Neural cell (in vitro differentiated cells): ENCODE results near the gene C2CD3. TPM values are rescaled to one million over a fixed set of nuclear protein-coding genes. Genes with fewer than 3 reads are reported as not detected.

ENCODE experiments used
- H2AFZ ChIP-seq: fragments of 200-600, 300-800 bp; sonication (generic), shearing (Covaris generic); 2 replicates; pipeline ENCODE4 v1.6.0; 2014; ENCODE audit warnings: low read depth, mild to moderate bottlenecking, antibody characterized with exemption, low read length, moderate library complexity
- H3F3A ChIP-seq: fragments of 200-600 bp; shearing (Covaris generic); 2 replicates; pipeline ENCODE4 v1.6.1; 2016; ENCODE audit warnings: mild to moderate bottlenecking, moderate library complexity, mixed read lengths, antibody characterized with exemption, low read length; ENCODE audit not compliant: insufficient read depth, poor library complexity, severe bottlenecking
- H3K27ac ChIP-seq: fragments of 200-600, 300-800 bp; sonication (generic), shearing (Covaris generic); 2 replicates; pipeline ENCODE4 v1.5.1; 2014; ENCODE audit warnings: mild to moderate bottlenecking, low read length, moderate library complexity
- H3K27me3 ChIP-seq: fragments of 300-800, 200-600 bp; sonication (generic), shearing (Covaris generic); 2 replicates; pipeline ENCODE4 v1.6.0; 2014; ENCODE audit warnings: mild to moderate bottlenecking, low read depth, low read length, moderate library complexity; ENCODE audit not compliant: insufficient read depth
- H3K36me3 ChIP-seq: fragments of 300-800, 200-600 bp; sonication (generic), shearing (Covaris generic); 2 replicates; pipeline ENCODE4 v1.5.1; 2014; ENCODE audit warnings: mild to moderate bottlenecking, antibody characterized with exemption, low read length, moderate library complexity; ENCODE audit not compliant: insufficient read depth
- H3K4me2 ChIP-seq: fragments of 300-800, 200-600 bp; sonication (generic), shearing (Covaris generic); 2 replicates; pipeline ENCODE4 v1.6.0; 2014; ENCODE audit warnings: mild to moderate bottlenecking, low read length
- H3K4me3 ChIP-seq: fragments of 300-800, 200-600 bp; sonication (generic), shearing (Covaris generic); 2 replicates; pipeline ENCODE4 v1.5.1; 2014; ENCODE audit warnings: mild to moderate bottlenecking, low read length, moderate library complexity
- H3K79me2 ChIP-seq: fragments of 200-600 bp; shearing (Covaris generic); replicated peaks from 2 replicates; pipeline ENCODE4 v1.6.0; 2014; ENCODE audit warnings: mild to moderate bottlenecking, low read length, moderate library complexity; ENCODE audit not compliant: insufficient read depth
- H3K9ac ChIP-seq: fragments of 300-800, 200-600 bp; sonication (generic), shearing (Covaris generic); 2 replicates; pipeline ENCODE4 v1.6.1; 2016; ENCODE audit warnings: mild to moderate bottlenecking, low read length, mixed read lengths
- H3K9me2 ChIP-seq: fragments of 200-600 bp; shearing (Covaris generic); 2 replicates; pipeline ENCODE4 v1.6.1; 2016; ENCODE audit warnings: mild to moderate bottlenecking, low read length, mixed read lengths; ENCODE audit not compliant: insufficient read depth
- H3K9me3 ChIP-seq: fragments of 200-600, 300-800 bp; sonication (generic), shearing (Covaris generic); 2 replicates; pipeline ENCODE4 v1.6.1; 2016; ENCODE audit warnings: mild to moderate bottlenecking, mixed run types, low read length, moderate library complexity, mixed read lengths
- H4K20me1 ChIP-seq: fragments of 200-600 bp; shearing (Covaris generic); 2 replicates; pipeline ENCODE4 v1.6.1; 2016; ENCODE audit warnings: mild to moderate bottlenecking, mixed run types; ENCODE audit not compliant: insufficient read depth
- CTCF ChIP-seq: fragments of 450-650 bp; IDR thresholded peaks from 2 replicates; pipeline ENCODE4 v1.5.1; 2014; ENCODE audit warnings: antibody characterized with exemption, mild to moderate bottlenecking, moderate library complexity; ENCODE audit not compliant: poor library complexity, severe bottlenecking
- EP300 ChIP-seq: fragments of 450-650 bp; conservative IDR thresholded peaks from 2 replicates; pipeline ENCODE4 v1.6.1; 2014; ENCODE audit warnings: antibody characterized with exemption, mild to moderate bottlenecking, moderate library complexity; ENCODE audit not compliant: poor library complexity, severe bottlenecking
- EZH2 ChIP-seq: fragments of 200-600, 300-800 bp; shearing (Covaris generic), sonication (generic); IDR thresholded peaks from 2 replicates; pipeline ENCODE4 v1.6.1; 2014; ENCODE audit warnings: antibody characterized with exemption, low read length, borderline replicate concordance, mild to moderate bottlenecking; ENCODE audit not compliant: insufficient read depth, poor library complexity, severe bottlenecking
- MXI1 ChIP-seq: fragments of 450-650 bp; conservative IDR thresholded peaks from 2 replicates; pipeline ENCODE4 v1.6.1; 2014; ENCODE audit warnings: antibody characterized with exemption, mild to moderate bottlenecking; ENCODE audit not compliant: poor library complexity, severe bottlenecking
- POLR2AphosphoS5 ChIP-seq: IDR thresholded peaks from 2 replicates; pipeline ENCODE4 v1.6.1; 2012
- RAD21 ChIP-seq: fragments of 450-650 bp; conservative IDR thresholded peaks from 2 replicates; pipeline ENCODE4 v1.6.1; 2014; ENCODE audit warnings: antibody characterized with exemption, mild to moderate bottlenecking, moderate library complexity
- SMC3 ChIP-seq: fragments of 450-650 bp; conservative IDR thresholded peaks from 2 replicates; pipeline ENCODE4 v1.6.1; 2014; ENCODE audit warnings: antibody characterized with exemption, mild to moderate bottlenecking, moderate library complexity; ENCODE audit not compliant: poor library complexity
- TAF1 ChIP-seq: IDR thresholded peaks from 2 replicates; pipeline ENCODE4 v1.6.1; 2012; ENCODE audit warnings: low read depth
- polyA plus RNA-seq: library from polyadenylated mRNA; depleted of rRNA; stranded (reverse); fragments of >200 nt; gene quantifications from 2 replicates; pipeline ENCODE4 v1.2.3, GENCODE V29; 2014
- TF ChIP-seq, protein P1 (sequence below): IDR thresholded peaks from 2 replicates; pipeline ENCODE4 v1.6.1; 2012; ENCODE audit warnings: borderline replicate concordance

Gene C2CD3
- polyA plus RNA-seq, 1 donor from 2014 or later: 13.2 TPM

DNA sequence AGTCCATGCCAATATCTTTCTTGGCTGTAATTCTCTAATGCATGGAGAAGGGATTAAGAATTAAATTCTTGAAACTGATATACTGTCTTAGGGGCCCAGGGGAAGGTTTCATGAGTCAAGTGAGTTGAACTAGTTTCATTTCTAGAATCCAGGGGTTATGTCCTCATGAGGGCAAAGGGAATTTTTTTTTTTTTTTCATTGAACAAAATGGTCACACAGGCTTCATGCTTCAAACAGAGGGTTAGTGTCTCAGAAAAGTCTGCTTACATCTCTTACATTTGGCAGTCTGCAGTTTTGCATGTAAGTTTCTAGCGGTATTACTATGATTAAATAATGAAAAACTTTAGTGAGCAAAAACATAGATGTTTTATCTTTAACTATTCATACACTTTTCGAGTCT lies 33.2 kb upstream of the C2CD3 start:
- no peaks in the 10 kb centered on the region for H3K9me3 ChIP-seq
- H3K9ac ChIP-seq: no peak overlapping the region
- H2AFZ ChIP-seq: no peak overlapping the region
- H3K27me3 ChIP-seq: no peaks in the 10 kb centered on the region
- no peak overlapping the region for H3K4me2 ChIP-seq
- H3K27ac ChIP-seq: no peak overlapping the region
- H3K9me2 ChIP-seq: no peaks in the 10 kb centered on the region
- H3F3A ChIP-seq: no peaks in the 10 kb centered on the region
- no peaks in the 10 kb centered on the region for H4K20me1 ChIP-seq
- no peaks in the 10 kb centered on the region for H3K79me2 ChIP-seq
- no peaks in the 10 kb centered on the region for H3K36me3 ChIP-seq
- H3K4me3 ChIP-seq: no peak overlapping the region
- TF ChIP-seq EZH2 (no peak), EP300 (no peak), SMC3 (no peak), RAD21 (no peak), MXI1 (no peak), TAF1 (no peak), POLR2AphosphoS5 (no peak), CTCF (no peak)
- TF ChIP-seq, protein P1, sequence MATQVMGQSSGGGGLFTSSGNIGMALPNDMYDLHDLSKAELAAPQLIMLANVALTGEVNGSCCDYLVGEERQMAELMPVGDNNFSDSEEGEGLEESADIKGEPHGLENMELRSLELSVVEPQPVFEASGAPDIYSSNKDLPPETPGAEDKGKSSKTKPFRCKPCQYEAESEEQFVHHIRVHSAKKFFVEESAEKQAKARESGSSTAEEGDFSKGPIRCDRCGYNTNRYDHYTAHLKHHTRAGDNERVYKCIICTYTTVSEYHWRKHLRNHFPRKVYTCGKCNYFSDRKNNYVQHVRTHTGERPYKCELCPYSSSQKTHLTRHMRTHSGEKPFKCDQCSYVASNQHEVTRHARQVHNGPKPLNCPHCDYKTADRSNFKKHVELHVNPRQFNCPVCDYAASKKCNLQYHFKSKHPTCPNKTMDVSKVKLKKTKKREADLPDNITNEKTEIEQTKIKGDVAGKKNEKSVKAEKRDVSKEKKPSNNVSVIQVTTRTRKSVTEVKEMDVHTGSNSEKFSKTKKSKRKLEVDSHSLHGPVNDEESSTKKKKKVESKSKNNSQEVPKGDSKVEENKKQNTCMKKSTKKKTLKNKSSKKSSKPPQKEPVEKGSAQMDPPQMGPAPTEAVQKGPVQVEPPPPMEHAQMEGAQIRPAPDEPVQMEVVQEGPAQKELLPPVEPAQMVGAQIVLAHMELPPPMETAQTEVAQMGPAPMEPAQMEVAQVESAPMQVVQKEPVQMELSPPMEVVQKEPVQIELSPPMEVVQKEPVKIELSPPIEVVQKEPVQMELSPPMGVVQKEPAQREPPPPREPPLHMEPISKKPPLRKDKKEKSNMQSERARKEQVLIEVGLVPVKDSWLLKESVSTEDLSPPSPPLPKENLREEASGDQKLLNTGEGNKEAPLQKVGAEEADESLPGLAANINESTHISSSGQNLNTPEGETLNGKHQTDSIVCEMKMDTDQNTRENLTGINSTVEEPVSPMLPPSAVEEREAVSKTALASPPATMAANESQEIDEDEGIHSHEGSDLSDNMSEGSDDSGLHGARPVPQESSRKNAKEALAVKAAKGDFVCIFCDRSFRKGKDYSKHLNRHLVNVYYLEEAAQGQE: no peak

DNA sequence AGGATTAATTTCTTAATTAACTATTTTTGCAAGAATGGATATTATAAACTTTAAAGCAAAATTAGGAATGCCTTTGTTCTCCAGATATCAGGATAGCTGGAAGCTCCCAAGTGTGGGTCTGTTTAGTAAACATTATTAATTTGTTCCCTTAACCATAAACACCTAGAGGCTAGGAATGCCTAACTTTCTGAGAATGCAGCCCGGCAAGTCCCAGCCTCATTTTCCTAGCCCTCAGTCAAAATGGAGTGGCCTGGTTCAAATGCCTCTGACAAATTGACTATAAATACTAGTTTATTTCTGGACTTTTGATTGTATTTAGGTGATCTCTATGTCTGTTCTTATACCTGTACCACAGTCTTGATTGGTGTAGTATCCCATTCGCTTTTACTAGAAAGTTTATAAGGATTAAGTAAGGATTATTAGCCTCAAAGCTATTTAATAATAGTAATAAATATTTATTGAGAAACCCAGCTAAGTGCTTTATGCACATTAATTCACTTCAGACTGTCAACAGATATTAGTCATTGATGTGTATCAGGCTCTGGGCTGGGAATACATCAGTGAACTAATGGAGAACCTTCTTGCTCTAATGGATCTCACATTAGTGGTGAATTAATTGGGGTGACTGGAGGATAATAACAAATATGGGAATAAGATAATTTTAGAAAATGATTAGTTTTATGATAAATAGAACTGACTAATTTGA lies 26.1 kb upstream of the C2CD3 start:
- Histone ChIP-seq H3K36me3 (peaks cover 5% of the 10 kb centered on the region), H3K9me3 (no peaks in the 10 kb centered on the region), H3K27me3 (no peaks in the 10 kb centered on the region), H3K79me2 (no peaks in the 10 kb centered on the region), H3K4me3 (no peak overlapping the region), H3K9ac (no peak overlapping the region), H3F3A (no peaks in the 10 kb centered on the region), H3K9me2 (no peaks in the 10 kb centered on the region), H3K27ac (no peak overlapping the region), H4K20me1 (no peaks in the 10 kb centered on the region), H3K4me2 (no peak overlapping the region), H2AFZ (no peak overlapping the region)
- TF ChIP-seq EZH2 (no peak), SMC3 (no peak), MXI1 (no peak), RAD21 (no peak), CTCF (no peak), POLR2AphosphoS5 (no peak), TAF1 (no peak), EP300 (no peak)
- TF ChIP-seq, protein P1: no peak
